Esophagus muscularis mucosa (tissue), 3 donors: ENCODE measurements around the gene SLC24A4.

Source experiments
- CTCF ChIP-seq, 3 experiments: fragments of 200-600 bp in 2 of 3; fragments of 450-650 bp in 1 of 3; sonication (generic) in 2 of 3; IDR thresholded peaks; one replicate each; pipeline ENCODE4 v1.5.1; 2017 to 2019; ENCODE audit warnings: antibody characterized with exemption in 3 of 3, mild to moderate bottlenecking in 2 of 3, moderate library complexity in 1 of 3
- POLR2AphosphoS5 ChIP-seq, 2 donors: sonication (generic); formaldehyde crosslinking; IDR thresholded peaks; one replicate each; pipeline ENCODE4 v1.6.1; 2017; ENCODE audit warnings: antibody characterized with exemption in 2 of 2

- TF ChIP-seq CTCF (IDR thresholded peaks at IDR 0.05) (no peak), POLR2AphosphoS5 (IDR thresholded peaks at IDR 0.05) (no peak)
Observed at GRCh38 chr14:92322516-92322915, 449 bp upstream of the SLC24A4 start.
